ENCODE measurements around the gene ASGR2.
"Not testable (repeated sequence)": the region's sequence is repeated elsewhere in the genome, so short reads cannot be mapped to it uniquely, and the experiment has no call there.

ASGR2 gene

DNA sequence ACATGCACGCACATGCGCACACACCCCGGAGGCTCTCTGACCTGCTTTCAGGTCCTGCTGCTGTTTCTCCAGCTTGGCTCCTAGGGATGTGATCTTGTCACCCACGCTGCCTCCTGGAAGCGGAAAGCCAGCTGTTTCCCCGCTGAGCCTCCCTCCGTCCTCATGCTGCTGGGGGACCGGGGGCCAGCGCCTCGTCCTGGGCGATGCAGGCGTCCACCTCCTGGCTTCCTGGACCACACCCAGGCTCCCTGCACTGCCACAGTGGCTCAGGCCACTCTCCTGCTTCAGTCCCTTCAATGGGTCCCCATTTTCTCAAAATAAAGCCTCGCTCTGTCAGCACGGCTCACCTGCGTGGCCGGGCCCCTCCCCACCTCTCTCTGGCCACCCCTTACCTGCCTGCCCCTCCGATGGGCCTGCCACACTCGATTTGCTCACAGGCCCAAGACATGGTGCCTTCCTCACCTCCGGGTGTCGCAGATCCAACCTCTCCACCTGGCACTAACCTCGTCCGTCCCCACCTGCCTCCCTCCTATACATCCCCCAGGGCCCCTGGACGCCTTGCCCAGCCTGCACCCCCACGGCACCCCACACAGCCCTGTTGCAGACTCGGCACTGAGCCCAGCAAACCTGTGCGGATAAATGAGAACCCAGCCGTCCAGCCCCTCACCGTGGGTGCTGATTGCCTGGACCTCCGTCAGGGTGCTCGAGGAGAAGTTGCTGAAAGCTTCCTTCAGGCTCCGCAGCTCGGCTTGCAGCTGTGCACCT is 6.6 kb downstream of the ASGR2 start:
- no peak overlapping the region for H3K4me3 ChIP-seq (replicated peaks; ENCODE audit: low read depth, low read length)
- TF ChIP-seq, protein P1, sequence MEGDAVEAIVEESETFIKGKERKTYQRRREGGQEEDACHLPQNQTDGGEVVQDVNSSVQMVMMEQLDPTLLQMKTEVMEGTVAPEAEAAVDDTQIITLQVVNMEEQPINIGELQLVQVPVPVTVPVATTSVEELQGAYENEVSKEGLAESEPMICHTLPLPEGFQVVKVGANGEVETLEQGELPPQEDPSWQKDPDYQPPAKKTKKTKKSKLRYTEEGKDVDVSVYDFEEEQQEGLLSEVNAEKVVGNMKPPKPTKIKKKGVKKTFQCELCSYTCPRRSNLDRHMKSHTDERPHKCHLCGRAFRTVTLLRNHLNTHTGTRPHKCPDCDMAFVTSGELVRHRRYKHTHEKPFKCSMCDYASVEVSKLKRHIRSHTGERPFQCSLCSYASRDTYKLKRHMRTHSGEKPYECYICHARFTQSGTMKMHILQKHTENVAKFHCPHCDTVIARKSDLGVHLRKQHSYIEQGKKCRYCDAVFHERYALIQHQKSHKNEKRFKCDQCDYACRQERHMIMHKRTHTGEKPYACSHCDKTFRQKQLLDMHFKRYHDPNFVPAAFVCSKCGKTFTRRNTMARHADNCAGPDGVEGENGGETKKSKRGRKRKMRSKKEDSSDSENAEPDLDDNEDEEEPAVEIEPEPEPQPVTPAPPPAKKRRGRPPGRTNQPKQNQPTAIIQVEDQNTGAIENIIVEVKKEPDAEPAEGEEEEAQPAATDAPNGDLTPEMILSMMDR (IDR thresholded peaks at IDR 0.05; ENCODE audit: low read depth, low read length, missing control alignments), result no peak

DNA sequence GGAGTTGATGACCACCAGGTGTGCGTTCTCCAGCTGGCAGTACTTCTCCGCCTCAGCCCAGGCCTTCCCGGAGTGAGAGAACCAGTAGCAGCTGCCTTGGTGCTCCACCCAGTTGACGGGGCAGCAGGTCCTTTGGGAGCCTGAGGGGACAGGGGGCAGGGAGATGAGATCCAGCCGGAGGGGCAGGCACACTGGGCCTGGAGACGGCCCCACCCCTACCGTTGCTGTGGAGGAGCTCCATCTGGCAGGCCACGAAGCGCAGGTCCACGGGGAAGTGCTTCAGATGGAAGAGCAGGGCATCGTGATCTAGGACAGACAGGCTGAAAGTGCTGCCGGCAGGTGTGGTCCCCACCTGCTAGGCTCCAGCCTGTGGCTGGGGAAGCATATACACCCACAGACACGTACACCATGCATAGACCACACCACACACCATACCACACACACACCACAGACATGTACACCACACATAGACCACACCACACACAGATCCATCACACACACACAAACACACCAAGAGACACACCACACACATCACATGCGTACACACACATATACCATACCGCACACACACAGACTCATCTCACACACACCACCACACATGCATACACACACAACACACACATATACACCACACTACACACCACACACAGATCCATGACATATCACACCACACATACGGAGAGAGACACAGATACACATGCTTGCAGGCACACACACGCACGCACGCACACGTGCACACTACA is 7.4 kb downstream of the ASGR2 start:
- TF ChIP-seq, protein P1 (IDR thresholded peaks at IDR 0.05; ENCODE audit: low read depth, low read length, missing control alignments), result no peak
- no peak for DNase-seq (ENCODE audit: extremely low read depth, low read depth)
- H3K4me3 ChIP-seq (replicated peaks; ENCODE audit: low read depth, low read length), result no peak overlapping the region

More for the DNA sequence above, 6.6 kb downstream of the ASGR2 start:
- no peak for DNase-seq (ENCODE audit: extremely low read depth, low read depth)

DNA sequence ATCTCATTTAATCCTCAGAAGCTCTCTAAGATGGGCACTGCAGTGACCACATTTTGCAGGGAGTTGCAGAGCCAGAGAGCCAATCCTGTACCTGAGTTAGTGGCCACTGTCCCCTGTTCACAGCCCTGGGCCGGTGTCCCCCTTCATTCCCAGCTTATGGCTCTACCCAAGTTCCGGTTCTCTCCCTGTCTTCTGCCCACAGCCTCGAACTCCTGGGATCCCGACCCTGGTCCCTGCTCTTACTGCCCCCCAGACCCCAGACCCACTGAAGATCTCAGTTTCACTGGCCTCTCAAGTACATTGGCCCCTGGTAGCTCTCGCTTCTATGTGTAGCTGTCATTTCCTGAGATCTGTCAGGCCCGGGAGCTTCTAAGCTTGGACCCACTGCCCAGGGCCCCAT is 12.2 kb downstream of the ASGR2 start:
- TF ChIP-seq, protein P1 (IDR thresholded peaks at IDR 0.05; ENCODE audit: low read depth, low read length, missing control alignments), result no peak
- H3K4me3 ChIP-seq (replicated peaks; ENCODE audit: low read depth, low read length), result no peak overlapping the region
- no peak for DNase-seq (ENCODE audit: extremely low read depth, low read depth)

DNA sequence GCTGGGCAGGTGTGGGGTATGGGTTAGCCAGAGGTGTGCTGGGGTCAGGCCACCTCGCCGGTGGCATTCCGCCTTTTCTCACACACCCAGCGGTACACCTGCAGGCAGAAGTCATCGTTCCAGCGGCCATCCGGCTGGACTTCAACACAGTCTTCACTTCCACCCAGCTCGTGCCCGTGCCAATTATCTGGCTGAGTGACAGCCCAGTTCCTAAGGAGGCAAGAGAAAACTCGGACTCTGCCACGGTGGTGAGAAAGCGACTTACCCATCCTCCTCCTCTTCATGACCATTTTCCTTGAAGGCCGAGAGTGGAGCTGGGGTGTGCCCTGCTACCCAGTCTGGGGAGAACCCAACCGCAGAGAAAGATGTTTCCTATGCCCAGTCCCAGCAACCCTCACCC is 13.1 kb downstream of the ASGR2 start:
- H3K4me3 ChIP-seq (replicated peaks; ENCODE audit: low read depth, low read length), result no peak overlapping the region
- TF ChIP-seq, protein P1 (IDR thresholded peaks at IDR 0.05; ENCODE audit: low read depth, low read length, missing control alignments), result no peak
- DNase-seq (ENCODE audit: extremely low read depth, low read depth), result no peak

DNA sequence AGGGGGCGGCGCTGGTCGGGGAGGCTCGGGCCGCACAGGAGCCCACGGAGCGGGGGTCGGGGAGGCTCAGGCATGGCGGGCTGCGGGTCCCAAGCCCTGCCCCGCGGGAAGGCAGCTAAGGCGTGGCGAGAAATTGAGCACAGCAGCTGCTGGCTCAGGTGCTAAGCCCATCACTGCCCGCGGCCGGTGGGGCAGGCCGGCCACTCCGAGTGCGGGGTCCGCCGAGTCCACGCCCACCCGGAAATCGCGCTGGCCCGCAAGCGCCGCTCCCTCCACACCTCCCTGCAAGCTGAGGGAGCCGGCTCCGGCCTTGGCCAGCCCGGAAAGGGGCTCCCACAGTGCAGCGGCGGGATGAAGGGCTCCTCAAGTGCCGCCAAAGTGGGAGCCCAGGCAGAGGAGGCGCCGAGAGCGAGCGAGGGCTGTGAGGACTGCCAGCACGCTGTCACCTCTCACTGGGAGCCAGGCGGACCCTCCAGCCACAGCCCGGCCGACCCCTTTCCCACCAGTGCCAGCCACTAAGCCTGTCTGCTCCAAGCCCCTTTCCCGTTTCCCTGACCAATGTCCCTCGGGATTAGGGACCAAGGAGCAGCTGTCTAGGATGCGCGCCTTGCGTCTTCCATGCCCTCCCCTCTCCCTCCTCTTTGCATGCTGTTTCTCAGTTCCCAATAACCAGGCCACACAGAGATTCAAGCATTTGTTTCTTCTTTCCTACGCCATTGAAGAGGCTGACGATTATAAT is 13.8 kb downstream of the ASGR2 start:
- not testable (repeated sequence) for H3K4me3 ChIP-seq (replicated peaks; ENCODE audit: low read depth, low read length); DNase-seq (ENCODE audit: extremely low read depth, low read depth)

DNA sequence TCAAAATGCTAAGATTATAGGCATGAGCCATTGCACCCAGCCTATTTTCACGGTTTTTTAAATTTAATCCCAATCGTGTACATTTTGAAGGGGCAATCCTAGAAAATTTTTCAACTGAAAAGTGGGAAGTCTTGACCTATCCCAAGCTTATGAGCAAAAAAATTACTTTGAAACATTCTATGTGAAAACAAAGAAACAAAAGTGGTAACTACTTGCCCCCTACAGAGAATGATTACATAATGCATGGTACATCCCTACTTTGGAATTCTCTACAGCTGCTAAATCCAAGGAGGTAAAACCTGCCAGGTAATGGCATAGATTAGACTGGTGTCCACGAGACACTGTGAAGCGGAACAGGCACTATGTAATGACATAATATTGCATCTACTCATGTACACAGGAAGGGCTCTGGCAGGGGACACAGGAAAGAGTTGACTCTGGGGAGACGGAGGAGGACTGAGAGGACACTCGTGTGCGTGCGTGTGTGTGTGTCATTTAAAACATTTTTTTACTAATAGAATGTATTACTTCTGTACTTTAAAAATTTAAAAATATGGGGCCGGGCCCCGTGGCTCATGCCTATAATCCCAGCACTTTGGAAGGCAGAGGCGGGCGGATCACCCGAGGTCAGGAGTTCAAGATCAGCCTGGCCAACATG is 15.7 kb downstream of the ASGR2 start:
- no peak for DNase-seq (ENCODE audit: extremely low read depth, low read depth)
- no peak overlapping the region for H3K4me3 ChIP-seq (replicated peaks; ENCODE audit: low read depth, low read length)
- TF ChIP-seq, protein P1 (IDR thresholded peaks at IDR 0.05; ENCODE audit: low read depth, low read length, missing control alignments), result no peak
